Activated B cell treated with CpG ODN at 0.5 μM for 24 hours (primary cell): ENCODE results near the gene KRTAP1-3. TPM values are rescaled to one million over a fixed set of nuclear protein-coding genes. Genes with fewer than 3 reads are reported as not detected.
"Not testable (repeated sequence)": the region's sequence is repeated elsewhere in the genome, so short reads cannot be mapped to it uniquely, and the experiment has no call there.

Experiments
- ATAC-seq: fragments of 200-7000 bp; cut with Tn5 transposase; one replicate; pipeline ENCODE4 v1.10.0; 2021; ENCODE audit warnings: low read depth, mild to moderate bottlenecking, moderate library complexity
- CTCF ChIA-PET: fragments of 350-600 bp; sonication (Branson Sonifier 250); formaldehyde crosslinking; loops from one replicate; lab custom pipeline; 2021; ENCODE audit warnings: antibody characterized with exemption; lab: Charles Lee
- POLR2A ChIA-PET: fragments of 350-600 bp; sonication (Branson Sonifier 250); formaldehyde crosslinking; loops from one replicate; lab custom pipeline; 2021; ENCODE audit warnings: antibody characterized with exemption; lab: Charles Lee
- DNase-seq: peaks from one replicate; pipeline ENCODE4 v3.0.0; 2022
- H3K27ac Mint-ChIP-seq: one replicate; pipeline ENCODE4 v1.8.0; 2020; ENCODE audit warnings: mixed read lengths
- H3K27me3 Mint-ChIP-seq: one replicate; pipeline ENCODE4 v1.8.0; 2021; ENCODE audit warnings: mixed read lengths
- H3K36me3 Mint-ChIP-seq: one replicate; pipeline ENCODE4 v1.8.0; 2021; ENCODE audit warnings: low read depth, mixed read lengths
- H3K4me1 Mint-ChIP-seq: one replicate; pipeline ENCODE4 v1.8.0; 2021; ENCODE audit warnings: mixed read lengths
- H3K4me3 Mint-ChIP-seq: one replicate; pipeline ENCODE4 v1.8.0; 2020; ENCODE audit warnings: mild to moderate bottlenecking, mixed read lengths
- H3K9me3 Mint-ChIP-seq: one replicate; pipeline ENCODE4 v1.8.0; 2020; ENCODE audit warnings: mixed read lengths
- CTCF ChIP-seq: fragments of 200-600 bp; IDR thresholded peaks from one replicate; pipeline ENCODE4 v1.8.0; 2022; ENCODE audit warnings: antibody characterized with exemption, mild to moderate bottlenecking
- intact Hi-C: fragments of 100-400 bp; cut with micrococcal nuclease; formaldehyde crosslinking; loops from one replicate; pipeline ENCODE4 v1.15.1; 2024
- total RNA-seq: library from RNA; stranded (reverse); gene quantifications from 2 replicates; pipeline ENCODE4 v1.2.3, GENCODE V29; 2022

The KRTAP1-3 gene
- total RNA-seq: not detected in 2 replicates

GRCh38 chr17:41034346-41034935 lies at the start of gene KRTAP1-3:
Gene KRTAP1-3 (minus strand): TSS chr17:41034874. CDS start chr17:41034821, 53 bp downstream.
- DNase-seq, ATAC-seq, H3K36me3 Mint-ChIP-seq, POLR2A ChIA-PET, H3K9me3 Mint-ChIP-seq, H3K4me1 Mint-ChIP-seq, intact Hi-C loops, H3K27ac Mint-ChIP-seq, CTCF ChIA-PET, H3K4me3 Mint-ChIP-seq: not testable (repeated sequence)
- peaks cover 30% of the 10 kb centered on the region for H3K27me3 Mint-ChIP-seq

DNA sequence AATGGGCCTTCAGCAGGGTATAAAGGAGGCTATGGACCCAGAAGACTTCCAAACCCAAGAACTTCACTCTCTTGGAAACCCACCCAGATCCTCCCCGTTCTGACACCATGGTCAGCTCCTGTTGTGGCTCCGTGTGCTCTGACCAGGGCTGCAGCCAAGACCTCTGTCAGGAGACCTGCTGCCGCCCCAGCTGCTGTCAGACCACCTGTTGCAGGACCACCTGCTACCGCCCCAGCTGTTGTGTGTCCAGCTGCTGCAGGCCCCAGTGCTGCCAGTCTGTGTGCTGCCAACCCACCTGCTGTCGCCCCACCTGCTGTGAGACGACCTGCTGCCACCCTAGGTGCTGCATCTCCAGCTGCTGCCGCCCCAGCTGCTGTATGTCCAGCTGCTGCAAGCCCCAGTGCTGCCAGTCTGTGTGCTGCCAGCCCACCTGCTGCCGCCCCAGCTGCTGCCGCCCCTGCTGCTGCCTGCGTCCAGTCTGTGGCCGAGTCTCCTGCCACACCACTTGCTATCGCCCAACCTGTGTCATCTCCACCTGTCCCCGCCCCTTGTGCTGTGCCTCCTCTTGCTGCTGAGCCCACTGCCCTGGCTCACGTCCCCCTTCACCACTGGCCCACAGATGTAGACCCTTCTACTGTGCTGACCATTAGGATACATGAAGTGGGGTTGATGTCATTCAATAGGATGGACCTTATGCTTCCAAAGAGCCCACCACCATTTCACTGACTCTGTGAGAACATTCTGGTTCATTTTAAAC lies 49.6 kb upstream of the KRTAP1-3 start, which contains the start of gene KRTAP4-7:
TSS of gene KRTAP4-7 (plus strand) at position 51 of the 757 bp plus-strand sequence. CDS start at position 108, 57 bp downstream.
- H3K27me3 Mint-ChIP-seq: peaks cover 10% of the 10 kb centered on the region
- intact Hi-C loops, DNase-seq, H3K4me3 Mint-ChIP-seq, H3K27ac Mint-ChIP-seq, H3K9me3 Mint-ChIP-seq, H3K4me1 Mint-ChIP-seq, POLR2A ChIA-PET, CTCF ChIA-PET, H3K36me3 Mint-ChIP-seq, ATAC-seq: not testable (repeated sequence)

DNA sequence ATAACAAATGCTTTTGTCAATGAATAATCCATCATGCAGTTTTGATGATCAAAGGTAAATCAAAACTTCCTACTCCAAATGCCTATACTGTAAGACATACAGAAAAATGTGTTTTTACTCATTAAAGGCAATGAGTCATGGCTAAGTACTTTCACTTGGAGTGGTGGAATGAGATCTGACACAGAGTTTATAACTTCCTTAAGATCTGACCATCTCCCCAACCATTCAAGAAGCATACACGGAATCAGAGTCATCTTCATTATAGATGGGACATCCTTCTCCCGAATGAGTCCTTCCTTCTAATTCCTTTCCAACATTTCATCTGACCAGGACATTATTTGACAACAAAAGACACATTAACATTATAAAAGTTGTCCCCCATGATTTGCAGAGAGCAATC lies 48.8 kb upstream of the KRTAP1-3 start:
- H3K36me3 Mint-ChIP-seq, H3K4me3 Mint-ChIP-seq, CTCF ChIA-PET, H3K4me1 Mint-ChIP-seq, DNase-seq, ATAC-seq, H3K27ac Mint-ChIP-seq, H3K9me3 Mint-ChIP-seq, intact Hi-C loops, POLR2A ChIA-PET: not testable (repeated sequence)
- H3K27me3 Mint-ChIP-seq: peaks cover 12% of the 10 kb centered on the region

GRCh38 chr17:41082626-41083025 lies 48.0 kb upstream of the KRTAP1-3 start:
- no peak overlapping the region for H3K4me3 Mint-ChIP-seq
- intact Hi-C loops: no loop called here
- DNase-seq (no peak), ATAC-seq (no peak)
- no peaks in the 10 kb centered on the region for H3K9me3 Mint-ChIP-seq
- H3K27ac Mint-ChIP-seq: no peak overlapping the region
- ChIA-PET POLR2A (no interaction called here), CTCF (no interaction called here)
- no peak for TF ChIP-seq CTCF
- no peaks in the 10 kb centered on the region for H3K36me3 Mint-ChIP-seq
- H3K4me1 Mint-ChIP-seq: no peaks in the 10 kb centered on the region
- H3K27me3 Mint-ChIP-seq: peaks cover 16% of the 10 kb centered on the region

- no peaks in the 10 kb centered on the region for H3K4me1 Mint-ChIP-seq
- no peak overlapping the region for H3K27ac Mint-ChIP-seq
Measured at GRCh38 chr17:41076788-41077187, 42.1 kb upstream of the KRTAP1-3 start.

DNA sequence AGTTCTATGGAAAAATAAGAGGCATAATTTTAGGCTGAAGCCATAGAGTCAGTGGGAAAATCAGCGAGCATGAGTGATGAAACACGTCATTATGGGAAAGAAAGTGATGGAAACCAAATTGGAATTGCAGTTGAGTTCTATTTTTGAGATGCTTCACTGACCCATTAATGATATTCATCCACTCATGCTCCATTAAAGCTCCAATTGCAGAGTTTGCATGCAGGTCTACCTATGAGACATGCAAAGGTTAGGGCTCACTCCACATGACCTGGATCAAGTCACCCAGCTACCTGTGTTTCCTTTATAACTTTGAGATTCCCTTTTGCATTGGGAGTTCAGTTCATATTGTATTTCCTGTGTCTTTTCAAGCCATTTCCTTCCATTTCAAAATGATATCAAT lies 39.0 kb upstream of the KRTAP1-3 start:
- H3K27ac Mint-ChIP-seq: no peak overlapping the region
- intact Hi-C loops: no loop called here
- H3K9me3 Mint-ChIP-seq: no peaks in the 10 kb centered on the region
- POLR2A ChIA-PET: no interaction called here
- peaks cover 15% of the 10 kb centered on the region for H3K27me3 Mint-ChIP-seq
- no peaks in the 10 kb centered on the region for H3K4me1 Mint-ChIP-seq
- no peak for TF ChIP-seq CTCF
- H3K36me3 Mint-ChIP-seq: no peaks in the 10 kb centered on the region
- DNase-seq: no peak
- CTCF ChIA-PET: no interaction called here
- H3K4me3 Mint-ChIP-seq: no peak overlapping the region
- ATAC-seq: no peak

More at GRCh38 chr17:41076788-41077187, 42.1 kb upstream of the KRTAP1-3 start:
- intact Hi-C loops: no loop called here
- H3K27me3 Mint-ChIP-seq: peaks cover 20% of the 10 kb centered on the region
- CTCF ChIA-PET: no interaction called here
- no peaks in the 10 kb centered on the region for H3K36me3 Mint-ChIP-seq
- H3K4me3 Mint-ChIP-seq: no peak overlapping the region
- POLR2A ChIA-PET: no interaction called here
- TF ChIP-seq CTCF: no peak
- no peak for DNase-seq
- H3K9me3 Mint-ChIP-seq: no peaks in the 10 kb centered on the region
- no peak for ATAC-seq
